Hepatocyte (in vitro differentiated cells): Measurements from ENCODE around the gene ASAP2. TPM values are rescaled to one million over a fixed set of nuclear protein-coding genes. Genes with fewer than 3 reads are reported as not detected.
A peak's percentile ranks its signal among the peaks of the same experiment; 100 is the strongest.

Experiments used
- DNase-seq: peaks from one replicate; pipeline ENCODE4 v3.0.0-alpha.2; 2016; ENCODE audit warnings: low spot score
- H2AFZ ChIP-seq: fragments of 200-600 bp; sonication (generic); 2 replicates; pipeline ENCODE4 v1.6.0; 2016; ENCODE audit warnings: antibody characterized with exemption, mild to moderate bottlenecking
- H3K27ac ChIP-seq: fragments of 200-600 bp; sonication (generic); 2 replicates; pipeline ENCODE4 v1.5.1; 2016; ENCODE audit warnings: mild to moderate bottlenecking
- H3K27me3 ChIP-seq: fragments of 200-600 bp; sonication (generic); 2 replicates; pipeline ENCODE4 v1.6.1; 2016
- H3K36me3 ChIP-seq: fragments of 200-600 bp; sonication (generic); replicated peaks from 2 replicates; pipeline ENCODE4 v1.5.1; 2016; ENCODE audit warnings: low read depth; ENCODE audit not compliant: insufficient read depth
- H3K4me1 ChIP-seq: fragments of 200-600 bp; sonication (generic); 2 replicates; pipeline ENCODE4 v1.5.1; 2016; ENCODE audit warnings: mild to moderate bottlenecking, moderate library complexity; ENCODE audit not compliant: insufficient read depth
- H3K4me2 ChIP-seq: fragments of 200-600 bp; sonication (generic); 2 replicates; pipeline ENCODE4 v1.6.0; 2016
- H3K4me3 ChIP-seq: fragments of 200-600 bp; sonication (generic); 2 replicates; pipeline ENCODE4 v1.5.1; 2016; ENCODE audit warnings: mild to moderate bottlenecking
- H3K79me2 ChIP-seq: fragments of 200-600 bp; sonication (generic); 2 replicates; pipeline ENCODE4 v1.6.0; 2017; ENCODE audit warnings: mild to moderate bottlenecking
- H3K9me2 ChIP-seq: fragments of 200-600 bp; sonication (generic); replicated peaks from 2 replicates; pipeline ENCODE4 v1.6.0; 2017; ENCODE audit warnings: mild to moderate bottlenecking; ENCODE audit not compliant: insufficient read depth
- H3K9me3 ChIP-seq: fragments of 200-600 bp; sonication (generic); 2 replicates; pipeline ENCODE4 v1.5.1; 2016; ENCODE audit warnings: low read depth, mild to moderate bottlenecking
- H4K20me1 ChIP-seq: fragments of 200-600 bp; sonication (generic); 2 replicates; pipeline ENCODE4 v1.6.0; 2016; ENCODE audit warnings: mild to moderate bottlenecking; ENCODE audit not compliant: insufficient read depth, poor library complexity, severe bottlenecking
- EZH2 ChIP-seq: fragments of 200-600 bp; sonication (generic); IDR thresholded peaks from 2 replicates; pipeline ENCODE4 v1.6.1; 2016; ENCODE audit warnings: antibody characterized with exemption, mild to moderate bottlenecking, borderline replicate concordance
- EZH2phosphoT487 ChIP-seq: fragments of 200-600 bp; sonication (generic); IDR thresholded peaks from one replicate; pipeline ENCODE4 v1.6.1; 2018; ENCODE audit warnings: antibody characterized with exemption, mild to moderate bottlenecking, low read depth, moderate library complexity; ENCODE audit not compliant: unreplicated experiment, severe bottlenecking
- WGBS: methylation state at CpG from one replicate; pipeline ENCODE4 v1.1.6; 2016; ENCODE audit warnings: low lambda C conversion rate; ENCODE audit errors: missing lambda C conversion rate; 5-methylcytosine and 5-hydroxymethylcytosine counted together
- polyA plus RNA-seq: library from polyadenylated mRNA; unstranded; fragments of >200 nt; fragmentation: Nextera tagmentation; extraction: Ambion mirVana; gene quantifications from 2 replicates; pipeline ENCODE4 v1.2.1, GENCODE V29; 2016
- total RNA-seq: library from RNA; depleted of rRNA; stranded (reverse); fragments of >200 nt; gene quantifications from 2 replicates; pipeline ENCODE4 v1.2.3, GENCODE V29; 2014
- TF ChIP-seq, protein P1 (sequence below): fragments of 200-600 bp; sonication (generic); IDR thresholded peaks from 2 replicates; pipeline ENCODE4 v1.5.1; 2016; ENCODE audit warnings: antibody characterized with exemption, mild to moderate bottlenecking; ENCODE audit not compliant: poor library complexity

The ASAP2 gene
- total and polyA plus RNA-seq, 2 experiments from 2014 or later = 13.7 to 21.3 TPM

DNA sequence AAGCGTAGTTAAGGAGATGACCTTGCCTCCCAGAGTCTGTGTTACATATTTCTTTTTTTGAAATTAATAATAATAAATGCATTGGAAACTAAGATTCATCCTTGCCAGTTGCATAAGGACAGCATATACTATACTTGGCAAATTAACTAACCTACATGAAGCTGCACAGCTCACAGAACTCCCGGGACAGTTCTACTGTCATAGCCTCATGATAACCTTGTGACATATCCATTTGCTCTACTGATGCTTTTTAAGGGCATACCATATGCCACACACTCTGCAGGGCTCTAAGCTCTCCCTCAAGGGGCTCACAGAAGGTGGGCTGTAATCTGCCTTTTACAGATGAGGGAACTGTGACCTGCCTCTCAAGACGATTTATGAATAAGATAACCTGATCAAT is 212.9 kb downstream of the ASAP2 start:
- Histone ChIP-seq H3K4me3 (no peak overlapping the region), H4K20me1 (no peaks in the 10 kb centered on the region), H2AFZ (no peak overlapping the region), H3K27ac (no peak overlapping the region), H3K9me3 (no peaks in the 10 kb centered on the region), H3K36me3 (no peaks in the 10 kb centered on the region), H3K9me2 (no peaks in the 10 kb centered on the region), H3K27me3 (no peaks in the 10 kb centered on the region), H3K4me1 (peaks cover 14% of the 10 kb centered on the region), H3K4me2 (no peak overlapping the region), H3K79me2 (peaks cover 58% of the 10 kb centered on the region)
- TF ChIP-seq, protein P1, sequence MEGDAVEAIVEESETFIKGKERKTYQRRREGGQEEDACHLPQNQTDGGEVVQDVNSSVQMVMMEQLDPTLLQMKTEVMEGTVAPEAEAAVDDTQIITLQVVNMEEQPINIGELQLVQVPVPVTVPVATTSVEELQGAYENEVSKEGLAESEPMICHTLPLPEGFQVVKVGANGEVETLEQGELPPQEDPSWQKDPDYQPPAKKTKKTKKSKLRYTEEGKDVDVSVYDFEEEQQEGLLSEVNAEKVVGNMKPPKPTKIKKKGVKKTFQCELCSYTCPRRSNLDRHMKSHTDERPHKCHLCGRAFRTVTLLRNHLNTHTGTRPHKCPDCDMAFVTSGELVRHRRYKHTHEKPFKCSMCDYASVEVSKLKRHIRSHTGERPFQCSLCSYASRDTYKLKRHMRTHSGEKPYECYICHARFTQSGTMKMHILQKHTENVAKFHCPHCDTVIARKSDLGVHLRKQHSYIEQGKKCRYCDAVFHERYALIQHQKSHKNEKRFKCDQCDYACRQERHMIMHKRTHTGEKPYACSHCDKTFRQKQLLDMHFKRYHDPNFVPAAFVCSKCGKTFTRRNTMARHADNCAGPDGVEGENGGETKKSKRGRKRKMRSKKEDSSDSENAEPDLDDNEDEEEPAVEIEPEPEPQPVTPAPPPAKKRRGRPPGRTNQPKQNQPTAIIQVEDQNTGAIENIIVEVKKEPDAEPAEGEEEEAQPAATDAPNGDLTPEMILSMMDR = no peak
- TF ChIP-seq EZH2phosphoT487 (no peak), EZH2 (no peak)
- 91% methylated on average over 3 of the region's 3 CpGs for WGBS
- DNase-seq = no peak

- H4K20me1 ChIP-seq = no peaks in the 10 kb centered on the region
- H3K79me2 ChIP-seq = peaks cover 68% of the 10 kb centered on the region
- H3K9me2 ChIP-seq = no peaks in the 10 kb centered on the region
- H3K4me1 ChIP-seq = peaks cover 20% of the 10 kb centered on the region
- 81% methylated on average over 10 of the region's 10 CpGs for WGBS
- TF ChIP-seq EZH2phosphoT487 (no peak), EZH2 (no peak)
- TF ChIP-seq, protein P1 = no peak
- H3K27me3 ChIP-seq = no peaks in the 10 kb centered on the region
- H3K9me3 ChIP-seq = no peaks in the 10 kb centered on the region
- no peak overlapping the region for H3K4me3 ChIP-seq
- no peak overlapping the region for H3K27ac ChIP-seq
- no peak for DNase-seq
- H3K36me3 ChIP-seq = no peaks in the 10 kb centered on the region
- H3K4me2 ChIP-seq = no peak overlapping the region
- no peak overlapping the region for H2AFZ ChIP-seq
Observed at GRCh38 chr2:9420495-9420894, 213.9 kb downstream of the ASAP2 start.

DNA sequence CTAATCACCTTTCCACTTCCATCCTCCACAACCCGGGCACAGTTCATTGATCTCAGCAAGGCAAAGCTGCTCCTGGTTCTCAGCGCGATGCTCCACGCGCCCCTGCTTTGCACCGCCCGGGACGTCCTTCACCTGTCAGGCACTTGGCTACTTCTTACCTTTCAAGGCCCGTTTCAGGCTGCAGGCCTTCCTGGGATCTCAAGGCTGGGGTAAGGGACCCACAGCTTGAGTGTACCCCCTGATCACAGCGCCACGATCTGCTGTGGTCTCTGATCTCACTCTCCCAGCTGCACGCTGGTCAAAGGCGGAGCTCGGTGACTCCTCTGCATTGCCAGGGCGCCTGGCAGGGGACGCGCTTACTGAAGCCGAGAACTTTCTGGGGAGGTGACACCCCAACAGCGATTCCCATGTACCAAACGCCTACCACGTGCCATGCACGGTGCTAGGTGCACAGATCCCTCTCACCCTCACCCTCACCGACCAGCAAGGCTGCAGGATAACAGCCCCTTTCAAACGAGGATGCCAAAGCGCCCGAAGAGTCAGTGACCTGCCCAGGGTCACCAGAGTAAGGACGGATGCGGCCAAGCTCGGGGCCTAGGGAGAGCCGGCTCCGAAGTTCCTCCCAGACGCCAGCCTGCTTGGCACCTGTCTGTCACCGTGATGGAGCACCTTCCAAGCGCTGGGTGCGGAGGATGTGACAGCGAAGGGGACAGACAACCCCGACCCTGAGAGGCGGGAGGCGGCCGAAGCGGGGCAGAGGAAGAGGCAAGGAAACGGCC is 215.9 kb downstream of the ASAP2 start:
- peak overlapping the region; percentile 78 for H2AFZ ChIP-seq
- no peaks in the 10 kb centered on the region for H3K36me3 ChIP-seq
- H3K9me3 ChIP-seq = no peaks in the 10 kb centered on the region
- H4K20me1 ChIP-seq = no peaks in the 10 kb centered on the region
- H3K9me2 ChIP-seq = no peaks in the 10 kb centered on the region
- peak overlapping the region; percentile 98 for H3K4me2 ChIP-seq
- no peaks in the 10 kb centered on the region for H3K27me3 ChIP-seq
- H3K27ac ChIP-seq = peak overlapping the region; percentile 90
- peaks cover 68% of the 10 kb centered on the region for H3K79me2 ChIP-seq
- TF ChIP-seq EZH2phosphoT487 = no peak
- TF ChIP-seq, protein P1 = no peak
- TF ChIP-seq EZH2 = no peak
- WGBS = 4% methylated on average over 42 of the region's 42 CpGs
- H3K4me1 ChIP-seq = peaks cover 20% of the 10 kb centered on the region
- peak overlapping the region; percentile 83 for H3K4me3 ChIP-seq
- peak; percentile 51 for DNase-seq
